Stromal cell of bone marrow (primary cell): ENCODE data around the gene TMEM53.

Experiments
- DNase-seq: peaks from one replicate; pipeline ENCODE4 v3.0.0-alpha.2; 2012; ENCODE audit warnings: low read depth

The TMEM53 gene

GRCh38 chr1:44603718-44604117 lies 70.6 kb downstream of the TMEM53 start:
- no peak for DNase-seq
